IMR-90 (cell line): ENCODE measurements around the gene DGKB. TPM values are rescaled to one million over a fixed set of nuclear protein-coding genes. Genes with fewer than 3 reads are reported as not detected.

Source experiments
- ATAC-seq: fragments of 200-7000 bp; cut with Tn5 transposase; 2 replicates; pipeline ENCODE4 v1.9.1; 2020; ENCODE audit warnings: low read depth, mild to moderate bottlenecking, moderate library complexity
- BruUV-seq: library from RNA; stranded (reverse); fragments of 400-500 nt; replicated peaks from 2 replicates; lab custom pipeline; 2021; lab: Mats Ljungman, UMichigan
- CTCF ChIA-PET: fragments of 300-600 bp; formaldehyde crosslinking; extraction: SDS; loops from one replicate; lab custom pipeline; 2021; ENCODE audit warnings: antibody characterized with exemption; lab: Yijun Ruan, JAX
- POLR2A ChIA-PET: fragments of 300-600 bp; sonication (Branson Sonifier 250); formaldehyde crosslinking; loops from one replicate; lab custom pipeline; 2022; ENCODE audit warnings: antibody characterized with exemption; ENCODE audit not compliant: unreplicated experiment; lab: Charles Lee
- DNase-seq: peaks from one replicate; pipeline ENCODE4 v3.0.0; 2013
- H2AFZ ChIP-seq: replicated peaks from 2 replicates; pipeline ENCODE3; 2013; ENCODE audit warnings: low read length, mild to moderate bottlenecking; ENCODE audit not compliant: poor library complexity
- H2AK5ac ChIP-seq: 2 replicates; pipeline ENCODE4 v1.6.1; 2013; ENCODE audit warnings: low read depth, low read length, inconsistent platforms
- H2AK9ac ChIP-seq: replicated peaks from 2 replicates; pipeline ENCODE3; 2013; ENCODE audit warnings: mild to moderate bottlenecking, low read depth, low read length, moderate library complexity; ENCODE audit not compliant: poor library complexity
- H2BK120ac ChIP-seq: 2 replicates; pipeline ENCODE4 v1.6.1; 2013; ENCODE audit warnings: low read depth, low read length, inconsistent platforms
- H2BK15ac ChIP-seq: 3 replicates; pipeline ENCODE4 v1.6.1; 2013; ENCODE audit warnings: low read depth, low read length, inconsistent platforms
- H2BK20ac ChIP-seq: 2 replicates; pipeline ENCODE4 v1.6.1; 2013; ENCODE audit warnings: low read depth, mild to moderate bottlenecking, inconsistent platforms, low read length, moderate library complexity
- H2BK5ac ChIP-seq: 2 replicates; pipeline ENCODE4 v1.6.1; 2013; ENCODE audit warnings: mild to moderate bottlenecking, low read depth, low read length, inconsistent platforms; ENCODE audit not compliant: poor library complexity, severe bottlenecking
- H3K14ac ChIP-seq: replicated peaks from 2 replicates; pipeline ENCODE4 v1.6.1; 2013; ENCODE audit warnings: low read depth, low read length, inconsistent platforms
- H3K18ac ChIP-seq: 2 replicates; pipeline ENCODE4 v1.6.1; 2013; ENCODE audit warnings: low read depth, low read length, control low read depth
- H3K23ac ChIP-seq: 2 replicates; pipeline ENCODE4 v1.6.1; 2013; ENCODE audit warnings: low read depth, low read length, inconsistent platforms
- H3K27ac ChIP-seq: 2 replicates; pipeline ENCODE4 v1.5.1; 2013; ENCODE audit warnings: mild to moderate bottlenecking, control low read depth, low read length; ENCODE audit not compliant: insufficient read depth
- H3K27me3 ChIP-seq: 2 replicates; pipeline ENCODE4 v1.6.1; 2013; ENCODE audit warnings: low read length; ENCODE audit not compliant: control insufficient read depth, insufficient read depth
- H3K36me3 ChIP-seq: 2 replicates; pipeline ENCODE4 v1.6.1; 2013; ENCODE audit warnings: low read length, mixed read lengths; ENCODE audit not compliant: control insufficient read depth, insufficient read depth
- H3K4ac ChIP-seq: 2 replicates; pipeline ENCODE4 v1.6.1; 2013; ENCODE audit warnings: low read depth, low read length, inconsistent platforms
- H3K4me1 ChIP-seq: 2 replicates; pipeline ENCODE4 v1.6.1; 2013; ENCODE audit warnings: low read length, mixed read lengths; ENCODE audit not compliant: control insufficient read depth, insufficient read depth
- H3K4me2 ChIP-seq: 2 replicates; pipeline ENCODE4 v1.6.1; 2013; ENCODE audit warnings: low read depth, mild to moderate bottlenecking, control low read depth, low read length, moderate library complexity
- H3K4me3 ChIP-seq: 2 replicates; pipeline ENCODE4 v1.5.1; 2013; ENCODE audit warnings: low read depth, mild to moderate bottlenecking, control low read depth, low read length, moderate library complexity; ENCODE audit not compliant: insufficient read depth
- H3K56ac ChIP-seq: 2 replicates; pipeline ENCODE4 v1.6.1; 2013; ENCODE audit warnings: low read length, inconsistent platforms; ENCODE audit not compliant: insufficient read depth; ENCODE audit errors: extremely low read depth
- H3K79me1 ChIP-seq, 2 experiments: 2 replicates each; pipeline ENCODE4 v1.6.1; 2013; ENCODE audit warnings: low read length in 2 of 2, inconsistent platforms in 1 of 2, low read depth in 1 of 2
- H3K9ac ChIP-seq: 2 replicates; pipeline ENCODE4 v1.6.1; 2013; ENCODE audit warnings: low read depth, low read length, control low read depth
- H3K9me1 ChIP-seq: 2 replicates; pipeline ENCODE4 v1.6.1; 2013; ENCODE audit warnings: low read length, inconsistent platforms; ENCODE audit not compliant: insufficient read depth
- H3K9me3 ChIP-seq: 2 replicates; pipeline ENCODE4 v1.6.1; 2013; ENCODE audit warnings: low read length; ENCODE audit not compliant: control insufficient read depth, insufficient read depth
- H4K20me1 ChIP-seq: 2 replicates; pipeline ENCODE4 v1.6.1; 2013; ENCODE audit warnings: low read length, inconsistent platforms; ENCODE audit not compliant: insufficient read depth
- H4K5ac ChIP-seq: 2 replicates; pipeline ENCODE4 v1.6.1; 2013; ENCODE audit warnings: mild to moderate bottlenecking, low read depth, low read length, control low read depth
- H4K8ac ChIP-seq, 2 experiments: 2 replicates each; pipeline ENCODE4 v1.6.1; 2013; ENCODE audit warnings: low read depth in 2 of 2, low read length in 2 of 2, control low read depth in 1 of 2, inconsistent platforms in 1 of 2
- H4K91ac ChIP-seq: 2 replicates; pipeline ENCODE4 v1.6.1; 2013; ENCODE audit warnings: low read depth, low read length, inconsistent platforms; ENCODE audit not compliant: insufficient read depth
- BHLHE40 ChIP-seq: fragments of 150-350 bp; IDR thresholded peaks from 2 replicates; pipeline ENCODE4 v1.6.1; 2016; ENCODE audit warnings: mild to moderate bottlenecking, low read depth, low read length
- CEBPB ChIP-seq: IDR thresholded peaks from 2 replicates; pipeline ENCODE4 v1.6.1; 2012; ENCODE audit warnings: low read depth, low read length, improper control_type of control experiment
- CHD1 ChIP-seq: IDR thresholded peaks from 2 replicates; pipeline ENCODE4 v1.6.1; 2012; ENCODE audit warnings: low read depth, low read length, improper control_type of control experiment
- FOS ChIP-seq: fragments of 150-350 bp; IDR thresholded peaks from 2 replicates; pipeline ENCODE4 v1.6.1; 2016; ENCODE audit warnings: low read depth, low read length
- MAFK ChIP-seq: IDR thresholded peaks from 2 replicates; pipeline ENCODE4 v1.6.1; 2012; ENCODE audit warnings: low read depth, low read length, improper control_type of control experiment
- MAZ ChIP-seq: IDR thresholded peaks from 2 replicates; pipeline ENCODE4 v1.6.1; 2012; ENCODE audit warnings: low read depth, mild to moderate bottlenecking, low read length, improper control_type of control experiment, moderate library complexity, borderline replicate concordance
- MXI1 ChIP-seq: IDR thresholded peaks from 2 replicates; pipeline ENCODE4 v1.6.1; 2012; ENCODE audit warnings: low read depth, mild to moderate bottlenecking, low read length, moderate library complexity, borderline replicate concordance
- NFE2L2 ChIP-seq: fragments of 150-350 bp; IDR thresholded peaks from 2 replicates; pipeline ENCODE4 v1.6.1; 2016; ENCODE audit warnings: low read depth, mild to moderate bottlenecking, low read length
- POLR2A ChIP-seq: IDR thresholded peaks from 2 replicates; pipeline ENCODE4 v1.6.1; 2012; ENCODE audit warnings: mild to moderate bottlenecking, low read depth, low read length
- RAD21 ChIP-seq: IDR thresholded peaks from 2 replicates; pipeline ENCODE4 v1.6.1; 2012; ENCODE audit warnings: low read length, improper control_type of control experiment
- RCOR1 ChIP-seq: IDR thresholded peaks from 2 replicates; pipeline ENCODE4 v1.6.1; 2012; ENCODE audit warnings: mild to moderate bottlenecking, low read length, improper control_type of control experiment; ENCODE audit not compliant: insufficient replicate concordance
- RFX5 ChIP-seq: IDR thresholded peaks from 2 replicates; pipeline ENCODE4 v1.8.0; 2012; ENCODE audit warnings: low read depth, mild to moderate bottlenecking, low read length, moderate library complexity
- SMC3 ChIP-seq: fragments of 150-350 bp; IDR thresholded peaks from 2 replicates; pipeline ENCODE4 v1.6.1; 2016; ENCODE audit warnings: low read depth, mild to moderate bottlenecking, antibody characterized with exemption, low read length, moderate library complexity
- WGBS, 2 experiments: methylation state at CpG; one replicate each; pipeline versions ENCODE4 v1.1.5 to v1.1.7; 2013; ENCODE audit warnings: missing lambda C conversion rate in 2 of 2; ENCODE audit not compliant: insufficient read length in 1 of 2; ENCODE audit errors: extremely low coverage in 2 of 2; 5-methylcytosine and 5-hydroxymethylcytosine counted together
- dilution Hi-C: fragments of 300-500 bp; cut with HindIII; formaldehyde crosslinking; loops from one replicate; pipeline ENCODE4 v1.14.3; 2018; ENCODE audit warnings: low sequenced_read_pairs; ENCODE audit not compliant: unreplicated experiment
- in situ Hi-C: fragments of 300-500 bp; cut with MboI; formaldehyde crosslinking; loops from 3 replicates; pipeline ENCODE4 v1.14.3; 2019; ENCODE audit warnings: low sequenced_read_pairs, inconsistent platforms, mixed read lengths
- intact Hi-C: fragments of 100-400 bp; cut with micrococcal nuclease; formaldehyde crosslinking; loops from 2 replicates; pipeline ENCODE4 v1.10.0; 2022
- polyA plus RNA-seq, 3 experiments: library from polyadenylated mRNA; depleted of rRNA; stranded (reverse); fragments of >200 nt; gene quantifications; 2 replicates each; pipeline ENCODE4 v1.2.3, GENCODE V29; 2012; ENCODE audit warnings: low replicate concordance in 1 of 3
- total RNA-seq: library from RNA; depleted of rRNA; stranded (reverse); fragments of >200 nt; gene quantifications from 2 replicates; pipeline ENCODE4 v1.2.3, GENCODE V29; 2012
- TF ChIP-seq, protein P1 (sequence below): conservative IDR thresholded peaks from 2 replicates; pipeline ENCODE4 v1.5.1; 2012; ENCODE audit warnings: mild to moderate bottlenecking, low read depth, low read length, improper control_type of control experiment
- TF ChIP-seq, protein P2 (sequence below): fragments of 150-350 bp; IDR thresholded peaks from 2 replicates; pipeline ENCODE4 v1.6.1; 2017; ENCODE audit warnings: mild to moderate bottlenecking, antibody characterized with exemption, low read length, low read depth
- TF ChIP-seq, protein P3 (sequence below): fragments of 150-350 bp; IDR thresholded peaks from 2 replicates; pipeline ENCODE4 v1.6.1; 2016; ENCODE audit warnings: low read depth, mild to moderate bottlenecking, low read length, moderate library complexity, borderline replicate concordance

Gene DGKB
- total and polyA plus RNA-seq, 2 of the 4 experiments (the other 2 are of a cell fraction) = not detected

DNA sequence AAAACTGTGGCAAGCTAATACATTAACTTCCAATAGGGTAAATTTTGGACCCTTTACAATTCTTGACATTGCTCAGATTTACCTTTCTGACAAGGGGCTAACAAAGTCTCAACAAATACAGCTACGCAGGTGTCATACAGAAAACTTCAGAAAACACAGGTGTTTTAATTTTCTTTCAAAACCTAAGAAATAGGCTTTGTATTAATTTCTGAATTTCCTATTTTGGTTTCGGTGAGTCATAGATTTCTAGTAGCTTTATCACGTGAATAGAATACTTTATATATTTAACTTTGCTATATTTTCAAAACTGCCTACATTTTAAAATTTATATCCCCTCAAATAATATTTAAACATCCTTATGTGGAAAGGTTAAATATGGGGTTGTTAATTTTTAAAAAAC, 215.3 kb downstream of the DGKB start:
- intact Hi-C loops (loop anchor here (10.0 kb wide), 1 partner anchor 202 kb away; no protein-coding TSS in a partner anchor), in situ Hi-C loops (no loop called here), dilution Hi-C loops (no loop called here)
- H4K20me1 ChIP-seq = no peaks in the 10 kb centered on the region
- no peaks in the 10 kb centered on the region for H3K27me3 ChIP-seq
- H4K8ac ChIP-seq = no peak overlapping the region
- no peaks in the 10 kb centered on the region for H3K36me3 ChIP-seq
- H2AFZ ChIP-seq = no peak overlapping the region
- H2BK15ac ChIP-seq = no peak overlapping the region
- no peak overlapping the region for H2AK5ac ChIP-seq
- no peak overlapping the region for H3K18ac ChIP-seq
- H3K27ac ChIP-seq = no peak overlapping the region
- no peak for DNase-seq
- no TSS peak for BruUV-seq
- TF ChIP-seq NFE2L2 (no peak), CHD1 (no peak), CEBPB (no peak), RFX5 (no peak), MAFK (no peak), SMC3 (no peak), RCOR1 (no peak), RAD21 (no peak), FOS (no peak), MAZ (no peak), POLR2A (no peak), MXI1 (no peak), BHLHE40 (no peak)
- TF ChIP-seq, protein P1, sequence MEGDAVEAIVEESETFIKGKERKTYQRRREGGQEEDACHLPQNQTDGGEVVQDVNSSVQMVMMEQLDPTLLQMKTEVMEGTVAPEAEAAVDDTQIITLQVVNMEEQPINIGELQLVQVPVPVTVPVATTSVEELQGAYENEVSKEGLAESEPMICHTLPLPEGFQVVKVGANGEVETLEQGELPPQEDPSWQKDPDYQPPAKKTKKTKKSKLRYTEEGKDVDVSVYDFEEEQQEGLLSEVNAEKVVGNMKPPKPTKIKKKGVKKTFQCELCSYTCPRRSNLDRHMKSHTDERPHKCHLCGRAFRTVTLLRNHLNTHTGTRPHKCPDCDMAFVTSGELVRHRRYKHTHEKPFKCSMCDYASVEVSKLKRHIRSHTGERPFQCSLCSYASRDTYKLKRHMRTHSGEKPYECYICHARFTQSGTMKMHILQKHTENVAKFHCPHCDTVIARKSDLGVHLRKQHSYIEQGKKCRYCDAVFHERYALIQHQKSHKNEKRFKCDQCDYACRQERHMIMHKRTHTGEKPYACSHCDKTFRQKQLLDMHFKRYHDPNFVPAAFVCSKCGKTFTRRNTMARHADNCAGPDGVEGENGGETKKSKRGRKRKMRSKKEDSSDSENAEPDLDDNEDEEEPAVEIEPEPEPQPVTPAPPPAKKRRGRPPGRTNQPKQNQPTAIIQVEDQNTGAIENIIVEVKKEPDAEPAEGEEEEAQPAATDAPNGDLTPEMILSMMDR = no peak
- TF ChIP-seq, protein P2, sequence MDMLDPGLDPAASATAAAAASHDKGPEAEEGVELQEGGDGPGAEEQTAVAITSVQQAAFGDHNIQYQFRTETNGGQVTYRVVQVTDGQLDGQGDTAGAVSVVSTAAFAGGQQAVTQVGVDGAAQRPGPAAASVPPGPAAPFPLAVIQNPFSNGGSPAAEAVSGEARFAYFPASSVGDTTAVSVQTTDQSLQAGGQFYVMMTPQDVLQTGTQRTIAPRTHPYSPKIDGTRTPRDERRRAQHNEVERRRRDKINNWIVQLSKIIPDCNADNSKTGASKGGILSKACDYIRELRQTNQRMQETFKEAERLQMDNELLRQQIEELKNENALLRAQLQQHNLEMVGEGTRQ = no peak
- TF ChIP-seq, protein P3, sequence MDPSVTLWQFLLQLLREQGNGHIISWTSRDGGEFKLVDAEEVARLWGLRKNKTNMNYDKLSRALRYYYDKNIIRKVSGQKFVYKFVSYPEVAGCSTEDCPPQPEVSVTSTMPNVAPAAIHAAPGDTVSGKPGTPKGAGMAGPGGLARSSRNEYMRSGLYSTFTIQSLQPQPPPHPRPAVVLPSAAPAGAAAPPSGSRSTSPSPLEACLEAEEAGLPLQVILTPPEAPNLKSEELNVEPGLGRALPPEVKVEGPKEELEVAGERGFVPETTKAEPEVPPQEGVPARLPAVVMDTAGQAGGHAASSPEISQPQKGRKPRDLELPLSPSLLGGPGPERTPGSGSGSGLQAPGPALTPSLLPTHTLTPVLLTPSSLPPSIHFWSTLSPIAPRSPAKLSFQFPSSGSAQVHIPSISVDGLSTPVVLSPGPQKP = no peak
- no peaks in the 10 kb centered on the region for H3K9me1 ChIP-seq
- H3K79me1 ChIP-seq = no peaks in the 10 kb centered on the region
- no peak overlapping the region for H3K4ac ChIP-seq
- no peak overlapping the region for H2BK120ac ChIP-seq
- ATAC-seq = no peak
- no peak overlapping the region for H2AK9ac ChIP-seq
- H3K4me1 ChIP-seq = no peaks in the 10 kb centered on the region
- no peak overlapping the region for H3K4me2 ChIP-seq
- no peak overlapping the region for H2BK5ac ChIP-seq
- WGBS, 2 experiments = no CpG with 5 or more reads among the region's 3 CpGs
- no peak overlapping the region for H4K5ac ChIP-seq
- H3K4me3 ChIP-seq = no peak overlapping the region
- H2BK20ac ChIP-seq = no peak overlapping the region
- POLR2A ChIA-PET = interaction anchor here (1.0 kb wide), 1 partner anchor 1402 kb away, joined by 3 read pairs; no protein-coding TSS in a partner anchor
- H3K9ac ChIP-seq = no peak overlapping the region
- H3K56ac ChIP-seq = no peak overlapping the region
- no peak overlapping the region for H3K23ac ChIP-seq
- no peaks in the 10 kb centered on the region for H3K9me3 ChIP-seq
- CTCF ChIA-PET = interaction anchor here (0.9 kb wide), 1 partner anchor 1407 kb away, joined by 3 read pairs; no protein-coding TSS in a partner anchor
- no peak overlapping the region for H3K14ac ChIP-seq
- no peak overlapping the region for H4K91ac ChIP-seq
